ENCODE data around the gene ING3. TPM values are rescaled to one million over a fixed set of nuclear protein-coding genes. Genes with fewer than 3 reads are reported as not detected.

ING3 gene
- polyA plus RNA-seq, 1 donor (not counting 4 experiments of a cell fraction or from before 2014, with no cell fraction given): 9.0 TPM

GRCh38 chr7:120985130-120985758, 34.7 kb downstream of the ING3 start:
- no peak for TF ChIP-seq CTCF (optimal IDR thresholded peaks at IDR 0.05 in 1 of 3, IDR thresholded peaks at IDR 0.05 in 1 of 3, conservative IDR thresholded peaks at IDR 0.05 in 1 of 3; ENCODE audit: extremely low read depth in 1 of 3, insufficient read depth in 2 of 3, low read length in 3 of 3)

GRCh38 chr7:120985839-120986238, 35.3 kb downstream of the ING3 start:
- Histone ChIP-seq H3K79me2 (ENCODE audit: control insufficient read depth, insufficient read depth, low read length) (no peaks in the 10 kb centered on the region), H3K36me3 (ENCODE audit: control insufficient read depth in 2 of 2, extremely low read depth in 1 of 2, insufficient read depth in 2 of 2, low read length in 2 of 2) (no peaks in the 10 kb centered on the region), H2AFZ (ENCODE audit: control insufficient read depth, low read length) (no peak overlapping the region), H3K9ac (ENCODE audit: control insufficient read depth, extremely low read depth, insufficient read depth, low read length) (no peak overlapping the region), H4K20me1 (ENCODE audit: control insufficient read depth, extremely low read depth, insufficient read depth, low read length) (no peaks in the 10 kb centered on the region), H3K27ac (ENCODE audit: control insufficient read depth, insufficient read depth, low read length) (no peak overlapping the region), H3K9me1 (ENCODE audit: control insufficient read depth, extremely low read depth, insufficient read depth, low read length) (no peaks in the 10 kb centered on the region), H3K27me3 (ENCODE audit: control insufficient read depth, extremely low read depth, insufficient read depth, low read length) (no peaks in the 10 kb centered on the region), H3K4me1 (ENCODE audit: control insufficient read depth, extremely low read depth, insufficient read depth, low read length) (peaks cover 16% of the 10 kb centered on the region), H3K4me2 (ENCODE audit: control insufficient read depth, extremely low read depth, insufficient read depth, low read depth, low read length) (no peak overlapping the region), H3K4me3 (ENCODE audit: control insufficient read depth in 2 of 3, extremely low read depth in 1 of 3, insufficient read depth in 2 of 3, low read depth in 1 of 3, low read length in 3 of 3) (no peak overlapping the region), H3K9me3 (ENCODE audit: control insufficient read depth, low read depth, low read length) (no peaks in the 10 kb centered on the region)
- dilution Hi-C loops (cut with MboI; ENCODE audit: extremely low pct_ligation_motif_present, low sequenced_read_pairs): no loop called here
- FAIRE-seq (no peak), DNase-seq (ENCODE audit: low read depth, low spot score) (no peak)
- no peak for TF ChIP-seq CTCF (optimal IDR thresholded peaks at IDR 0.05 in 1 of 3, IDR thresholded peaks at IDR 0.05 in 1 of 3, conservative IDR thresholded peaks at IDR 0.05 in 1 of 3; ENCODE audit: extremely low read depth in 1 of 3, insufficient read depth in 2 of 3, low read length in 3 of 3)
- no peak for TF ChIP-seq EZH2 (IDR thresholded peaks at IDR 0.05; ENCODE audit: low read length)

More at GRCh38 chr7:120985130-120985758, 34.7 kb downstream of the ING3 start:
- Histone ChIP-seq H4K20me1 (ENCODE audit: control insufficient read depth, extremely low read depth, insufficient read depth, low read length) (no peaks in the 10 kb centered on the region), H3K9ac (ENCODE audit: control insufficient read depth, extremely low read depth, insufficient read depth, low read length) (no peak overlapping the region), H3K9me1 (ENCODE audit: control insufficient read depth, extremely low read depth, insufficient read depth, low read length) (no peaks in the 10 kb centered on the region), H3K27ac (ENCODE audit: control insufficient read depth, insufficient read depth, low read length) (no peak overlapping the region), H3K4me1 (ENCODE audit: control insufficient read depth, extremely low read depth, insufficient read depth, low read length) (peaks cover 16% of the 10 kb centered on the region), H3K27me3 (ENCODE audit: control insufficient read depth, extremely low read depth, insufficient read depth, low read length) (no peaks in the 10 kb centered on the region), H2AFZ (ENCODE audit: control insufficient read depth, low read length) (no peak overlapping the region), H3K36me3 (ENCODE audit: control insufficient read depth in 2 of 2, extremely low read depth in 1 of 2, insufficient read depth in 2 of 2, low read length in 2 of 2) (no peaks in the 10 kb centered on the region), H3K79me2 (ENCODE audit: control insufficient read depth, insufficient read depth, low read length) (no peaks in the 10 kb centered on the region), H3K9me3 (ENCODE audit: control insufficient read depth, low read depth, low read length) (no peaks in the 10 kb centered on the region), H3K4me3 (ENCODE audit: control insufficient read depth in 2 of 3, extremely low read depth in 1 of 3, insufficient read depth in 2 of 3, low read depth in 1 of 3, low read length in 3 of 3) (no peak overlapping the region), H3K4me2 (ENCODE audit: control insufficient read depth, extremely low read depth, insufficient read depth, low read depth, low read length) (no peak overlapping the region)
- dilution Hi-C loops (cut with MboI; ENCODE audit: extremely low pct_ligation_motif_present, low sequenced_read_pairs): no loop called here
- FAIRE-seq (no peak), DNase-seq (ENCODE audit: low read depth, low spot score) (no peak)

Measured in keratinocyte (primary cell).